HK-2 (cell line): ENCODE results near the gene PDHX.
"Not testable (repeated sequence)": the region's sequence is repeated elsewhere in the genome, so short reads cannot be mapped to it uniquely, and the experiment has no call there.

Experiments
- DNase-seq: peaks from one replicate; pipeline ENCODE4 v3.0.0-alpha.2; 2018; ENCODE audit not compliant: unreplicated experiment

Gene PDHX

GRCh38 chr11:34911676-34912075 is 4.7 kb upstream of the PDHX start:
- DNase-seq, result no peak

GRCh38 chr11:34913556-34913955 is 2.9 kb upstream of the PDHX start:
- not testable (repeated sequence) for DNase-seq

GRCh38 chr11:34915136-34916014 is 1.0 kb upstream of the PDHX start:
- no peak for DNase-seq

- no peak for DNase-seq
Observed at GRCh38 chr11:34916843-34917770, 689 bp downstream of the PDHX start.

GRCh38 chr11:34921156-34921555 is 4.7 kb downstream of the PDHX start:
- no peak for DNase-seq

GRCh38 chr11:34924714-34925113 is 8.3 kb downstream of the PDHX start:
- DNase-seq, result no peak

- DNase-seq, result no peak
Observed at GRCh38 chr11:34926101-34926830, 9.8 kb downstream of the PDHX start.

GRCh38 chr11:34926831-34927132 is 10.4 kb downstream of the PDHX start:
- DNase-seq, result no peak

GRCh38 chr11:34928268-34928959 is 12.0 kb downstream of the PDHX start:
- no peak for DNase-seq

GRCh38 chr11:34928960-34929680 is 12.7 kb downstream of the PDHX start:
- no peak for DNase-seq

- no peak for DNase-seq
Observed at GRCh38 chr11:34929794-34930763, 13.7 kb downstream of the PDHX start.

GRCh38 chr11:34936945-34937629 is 20.7 kb downstream of the PDHX start:
- DNase-seq, result no peak

- no peak for DNase-seq
Observed at GRCh38 chr11:34938611-34939010, 22.2 kb downstream of the PDHX start.

- DNase-seq, result no peak
Observed at GRCh38 chr11:34940026-34940677, 23.7 kb downstream of the PDHX start.

- no peak for DNase-seq
Observed at GRCh38 chr11:34941688-34942087, 25.3 kb downstream of the PDHX start.

GRCh38 chr11:34944692-34945091 is 28.3 kb downstream of the PDHX start:
- DNase-seq, result no peak

GRCh38 chr11:34948696-34949095 is 32.3 kb downstream of the PDHX start:
- DNase-seq, result no peak

- DNase-seq, result no peak
Observed at GRCh38 chr11:34953955-34954354, 37.5 kb downstream of the PDHX start.

GRCh38 chr11:34957206-34957605 is 40.8 kb downstream of the PDHX start:
- DNase-seq, result no peak
